Measurements from ENCODE around the gene RNF167. TPM values are rescaled to one million over a fixed set of nuclear protein-coding genes. Genes with fewer than 3 reads are reported as not detected.

RNF167 gene
- polyA plus RNA-seq, 1 donor (not counting 4 experiments of a cell fraction or from before 2014, with no cell fraction given): 101 TPM

DNA sequence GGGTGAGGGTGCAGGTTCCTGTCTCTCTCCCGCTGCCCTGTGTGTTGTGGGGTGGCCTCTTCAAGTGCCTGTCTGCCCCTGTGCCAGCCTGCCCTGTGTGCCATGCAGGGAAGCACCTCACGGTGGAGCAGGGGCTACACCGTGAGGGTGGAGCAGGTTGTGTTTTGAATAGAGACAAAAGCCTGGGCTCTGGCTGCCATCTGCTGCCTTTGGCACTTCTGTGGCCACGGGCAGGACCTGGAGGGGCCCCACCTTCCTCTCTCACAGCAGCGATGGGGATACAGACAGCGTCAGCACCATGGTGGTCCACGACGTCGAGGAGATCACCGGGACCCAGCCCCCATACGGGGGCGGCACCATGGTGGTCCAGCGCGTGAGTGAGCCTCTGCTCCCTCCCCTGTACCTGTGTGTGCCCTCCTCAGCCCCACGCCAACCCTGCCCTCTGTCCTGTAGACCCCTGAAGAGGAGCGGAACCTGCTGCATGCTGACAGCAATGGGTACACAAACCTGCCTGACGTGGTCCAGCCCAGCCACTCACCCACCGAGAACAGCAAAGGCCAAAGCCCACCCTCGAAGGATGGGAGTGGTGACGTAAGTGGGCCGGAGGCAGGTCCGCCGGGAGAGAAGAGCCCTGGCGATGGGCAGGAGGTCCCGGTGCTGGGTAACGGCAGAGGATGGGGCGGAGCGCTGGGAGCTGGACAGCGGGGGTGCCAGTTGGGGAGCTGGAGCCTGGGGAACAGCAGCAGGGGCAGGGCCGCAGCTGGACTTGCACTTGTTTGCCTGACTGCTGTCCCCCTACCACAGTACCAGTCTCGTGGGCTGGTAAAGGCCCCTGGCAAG is 46.1 kb upstream of the RNF167 start:
- H3K9me1 ChIP-seq (ENCODE audit: control insufficient read depth, extremely low read depth, insufficient read depth, low read length): no peaks in the 10 kb centered on the region
- peaks cover 54% of the 10 kb centered on the region in 2 experiments for H3K36me3 ChIP-seq (ENCODE audit: control insufficient read depth in 2 of 2, extremely low read depth in 1 of 2, insufficient read depth in 2 of 2, low read length in 2 of 2)
- no peak overlapping the region for H3K4me2 ChIP-seq (ENCODE audit: control insufficient read depth, extremely low read depth, insufficient read depth, low read depth, low read length)
- no peaks in the 10 kb centered on the region for H3K79me2 ChIP-seq (ENCODE audit: control insufficient read depth, insufficient read depth, low read length)
- H3K27ac ChIP-seq (ENCODE audit: control insufficient read depth, insufficient read depth, low read length): no peak overlapping the region
- FAIRE-seq: no peak
- no peak overlapping the region for H3K9ac ChIP-seq (ENCODE audit: control insufficient read depth, extremely low read depth, insufficient read depth, low read length)
- H3K27me3 ChIP-seq (ENCODE audit: control insufficient read depth, extremely low read depth, insufficient read depth, low read length): no peaks in the 10 kb centered on the region
- peaks cover 6% of the 10 kb centered on the region for H3K4me1 ChIP-seq (ENCODE audit: control insufficient read depth, extremely low read depth, insufficient read depth, low read length)
- H3K4me3 ChIP-seq (ENCODE audit: control insufficient read depth in 2 of 3, extremely low read depth in 1 of 3, insufficient read depth in 2 of 3, low read depth in 1 of 3, low read length in 3 of 3): no peak overlapping the region
- H2AFZ ChIP-seq (ENCODE audit: control insufficient read depth, low read length): no peak overlapping the region
- TF ChIP-seq EZH2 (IDR thresholded peaks at IDR 0.05; ENCODE audit: low read length): no peak
- TF ChIP-seq, protein P1, sequence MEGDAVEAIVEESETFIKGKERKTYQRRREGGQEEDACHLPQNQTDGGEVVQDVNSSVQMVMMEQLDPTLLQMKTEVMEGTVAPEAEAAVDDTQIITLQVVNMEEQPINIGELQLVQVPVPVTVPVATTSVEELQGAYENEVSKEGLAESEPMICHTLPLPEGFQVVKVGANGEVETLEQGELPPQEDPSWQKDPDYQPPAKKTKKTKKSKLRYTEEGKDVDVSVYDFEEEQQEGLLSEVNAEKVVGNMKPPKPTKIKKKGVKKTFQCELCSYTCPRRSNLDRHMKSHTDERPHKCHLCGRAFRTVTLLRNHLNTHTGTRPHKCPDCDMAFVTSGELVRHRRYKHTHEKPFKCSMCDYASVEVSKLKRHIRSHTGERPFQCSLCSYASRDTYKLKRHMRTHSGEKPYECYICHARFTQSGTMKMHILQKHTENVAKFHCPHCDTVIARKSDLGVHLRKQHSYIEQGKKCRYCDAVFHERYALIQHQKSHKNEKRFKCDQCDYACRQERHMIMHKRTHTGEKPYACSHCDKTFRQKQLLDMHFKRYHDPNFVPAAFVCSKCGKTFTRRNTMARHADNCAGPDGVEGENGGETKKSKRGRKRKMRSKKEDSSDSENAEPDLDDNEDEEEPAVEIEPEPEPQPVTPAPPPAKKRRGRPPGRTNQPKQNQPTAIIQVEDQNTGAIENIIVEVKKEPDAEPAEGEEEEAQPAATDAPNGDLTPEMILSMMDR (optimal IDR thresholded peaks at IDR 0.05 in 1 of 3, IDR thresholded peaks at IDR 0.05 in 1 of 3, conservative IDR thresholded peaks at IDR 0.05 in 1 of 3; ENCODE audit: extremely low read depth in 1 of 3, insufficient read depth in 2 of 3, low read length in 3 of 3): no peak
- H4K20me1 ChIP-seq (ENCODE audit: control insufficient read depth, extremely low read depth, insufficient read depth, low read length): peaks cover 10% of the 10 kb centered on the region
- H3K9me3 ChIP-seq (ENCODE audit: control insufficient read depth, low read depth, low read length): no peaks in the 10 kb centered on the region
- DNase-seq (ENCODE audit: low read depth, low spot score): no peak
- dilution Hi-C loops (cut with MboI; ENCODE audit: extremely low pct_ligation_motif_present, low sequenced_read_pairs): no loop called here

DNA sequence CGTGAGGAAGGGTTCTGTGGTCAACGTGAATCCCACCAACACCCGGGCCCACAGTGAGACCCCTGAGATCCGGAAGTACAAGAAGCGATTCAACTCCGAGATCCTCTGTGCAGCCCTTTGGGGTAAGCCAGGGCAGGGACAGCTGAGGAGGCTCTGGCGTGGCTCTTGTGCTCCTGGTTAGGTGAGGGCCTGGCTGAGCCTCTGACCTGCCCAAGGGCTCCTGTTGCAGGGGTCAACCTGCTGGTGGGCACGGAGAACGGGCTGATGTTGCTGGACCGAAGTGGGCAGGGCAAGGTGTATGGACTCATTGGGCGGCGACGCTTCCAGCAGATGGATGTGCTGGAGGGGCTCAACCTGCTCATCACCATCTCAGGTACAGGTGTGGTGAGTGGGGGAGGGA is 44.9 kb upstream of the RNF167 start:
- peaks cover 10% of the 10 kb centered on the region for H4K20me1 ChIP-seq (ENCODE audit: control insufficient read depth, extremely low read depth, insufficient read depth, low read length)
- H3K9me1 ChIP-seq (ENCODE audit: control insufficient read depth, extremely low read depth, insufficient read depth, low read length): no peaks in the 10 kb centered on the region
- dilution Hi-C loops (cut with MboI; ENCODE audit: extremely low pct_ligation_motif_present, low sequenced_read_pairs): no loop called here
- TF ChIP-seq EZH2 (IDR thresholded peaks at IDR 0.05; ENCODE audit: low read length): no peak
- TF ChIP-seq, protein P1 (optimal IDR thresholded peaks at IDR 0.05 in 1 of 3, IDR thresholded peaks at IDR 0.05 in 1 of 3, conservative IDR thresholded peaks at IDR 0.05 in 1 of 3; ENCODE audit: extremely low read depth in 1 of 3, insufficient read depth in 2 of 3, low read length in 3 of 3): no peak
- DNase-seq (ENCODE audit: low read depth, low spot score) (no peak), FAIRE-seq (no peak)
- H3K9ac ChIP-seq (ENCODE audit: control insufficient read depth, extremely low read depth, insufficient read depth, low read length): no peak overlapping the region
- H2AFZ ChIP-seq (ENCODE audit: control insufficient read depth, low read length): no peak overlapping the region
- H3K27ac ChIP-seq (ENCODE audit: control insufficient read depth, insufficient read depth, low read length): no peak overlapping the region
- peaks cover 49 to 51% of the 10 kb centered on the region in 2 experiments for H3K36me3 ChIP-seq (ENCODE audit: control insufficient read depth in 2 of 2, extremely low read depth in 1 of 2, insufficient read depth in 2 of 2, low read length in 2 of 2)
- no peak overlapping the region for H3K4me2 ChIP-seq (ENCODE audit: control insufficient read depth, extremely low read depth, insufficient read depth, low read depth, low read length)
- no peaks in the 10 kb centered on the region for H3K27me3 ChIP-seq (ENCODE audit: control insufficient read depth, extremely low read depth, insufficient read depth, low read length)
- no peaks in the 10 kb centered on the region for H3K79me2 ChIP-seq (ENCODE audit: control insufficient read depth, insufficient read depth, low read length)
- H3K9me3 ChIP-seq (ENCODE audit: control insufficient read depth, low read depth, low read length): no peaks in the 10 kb centered on the region
- H3K4me1 ChIP-seq (ENCODE audit: control insufficient read depth, extremely low read depth, insufficient read depth, low read length): peaks cover 6% of the 10 kb centered on the region
- H3K4me3 ChIP-seq (ENCODE audit: control insufficient read depth in 2 of 3, extremely low read depth in 1 of 3, insufficient read depth in 2 of 3, low read depth in 1 of 3, low read length in 3 of 3): no peak overlapping the region

All from keratinocyte (primary cell).